HCT116 (cell line): ENCODE results near the gene TIE1. TPM values are rescaled to one million over a fixed set of nuclear protein-coding genes. Genes with fewer than 3 reads are reported as not detected.

Experiments used
- ATAC-seq: fragments of 200-7000 bp; cut with Tn5 transposase; 2 replicates; pipeline ENCODE4 v1.9.1; 2020; ENCODE audit warnings: mild to moderate bottlenecking, moderate library complexity
- BruUV-seq: library from RNA; stranded (reverse); fragments of 400-500 nt; replicated peaks from 2 replicates; lab custom pipeline; 2021; lab: Mats Ljungman, UMichigan
- CTCF ChIA-PET: fragments of 300-600 bp; sonication (Branson Sonifier 250); formaldehyde crosslinking; loops from one replicate; lab custom pipeline; 2021; ENCODE audit warnings: antibody characterized with exemption; lab: Charles Lee
- POLR2A ChIA-PET: fragments of 300-600, 350-600 bp; sonication (Branson Sonifier 250); formaldehyde crosslinking; loops from one replicate; lab custom pipeline; 2021; ENCODE audit warnings: antibody characterized with exemption; lab: Charles Lee
- RAD21 ChIA-PET, 2 experiments: fragments of 300-600 bp; sonication (Branson Sonifier 250); formaldehyde crosslinking; loops; one replicate each; lab custom pipeline; 2023; ENCODE audit warnings: low total read pairs in 2 of 2; ENCODE audit not compliant: uncharacterized antibody in 2 of 2, unreplicated experiment in 2 of 2, low non-redundant PET in 1 of 2; lab: Charles Lee
- DNase-seq: peaks from one replicate; pipeline ENCODE4 v3.0.0-alpha.2; 2010; ENCODE audit warnings: low read depth, low spot score
- H2AFZ ChIP-seq: fragments of 200-600 bp; shearing (Covaris generic), sonication (generic); 2 replicates; pipeline ENCODE4 v1.6.1; 2017; ENCODE audit warnings: low read depth, mixed run types, mixed read lengths, antibody characterized with exemption, low read length; ENCODE audit not compliant: poor library complexity, severe bottlenecking
- H3K27ac ChIP-seq: 2 replicates; pipeline ENCODE4 v1.5.1; 2012; ENCODE audit warnings: low read depth, low read length
- H3K27me3 ChIP-seq: fragments of 200-600 bp; sonication (generic); 2 replicates; pipeline ENCODE4 v1.6.1; 2016; ENCODE audit warnings: mixed run types, low read length, mixed read lengths; ENCODE audit not compliant: insufficient read depth
- H3K36me3 ChIP-seq, 2 experiments: fragments of 200-500 bp in 1 of 2; fragments of 200-600 bp in 1 of 2; sonication (Bioruptor generic) in 1 of 2; sonication (generic) in 1 of 2; 2 replicates each; pipeline versions ENCODE4 v1.5.1 to v1.6.1; 2014 to 2016; ENCODE audit warnings: low read length in 2 of 2, inconsistent platforms in 1 of 2, mixed read lengths in 1 of 2, mixed run types in 1 of 2; ENCODE audit not compliant: insufficient read depth in 2 of 2, control insufficient read depth in 1 of 2
- H3K4me1 ChIP-seq, 2 experiments: fragments of 200-600 bp in 1 of 2; sonication (generic) in 1 of 2; 2 replicates each; pipeline versions ENCODE4 v1.5.1 to v1.6.1; 2012 to 2017; ENCODE audit warnings: low read length in 2 of 2, inconsistent platforms in 1 of 2, mild to moderate bottlenecking in 1 of 2, mixed read lengths in 1 of 2, mixed run types in 1 of 2, moderate library complexity in 1 of 2; ENCODE audit not compliant: insufficient read depth in 2 of 2, control insufficient read depth in 1 of 2
- H3K4me2 ChIP-seq: fragments of 200-600 bp; sonication (generic); 2 replicates; pipeline ENCODE4 v1.6.1; 2017; ENCODE audit warnings: mixed run types, low read length, mixed read lengths
- H3K4me3 ChIP-seq, 2 experiments: fragments of 200-600 bp in 1 of 2; sonication (generic) in 1 of 2; replicated peaks in 1 of 2; 2 replicates each; pipeline ENCODE4 v1.5.1; 2011 to 2016; ENCODE audit warnings: low read length in 2 of 2, control low read depth in 1 of 2, low read depth in 1 of 2, mild to moderate bottlenecking in 1 of 2, mixed read lengths in 1 of 2, mixed run types in 1 of 2
- H3K79me2 ChIP-seq: fragments of 200-600 bp; sonication (generic); 2 replicates; pipeline ENCODE4 v1.6.1; 2017; ENCODE audit warnings: mild to moderate bottlenecking, mixed run types, low read length, moderate library complexity, mixed read lengths; ENCODE audit not compliant: insufficient read depth
- H3K9ac ChIP-seq: fragments of 200-600 bp; sonication (generic); 2 replicates; pipeline ENCODE4 v1.6.1; 2016; ENCODE audit warnings: low read length, mixed read lengths
- H3K9me2 ChIP-seq: fragments of 200-600 bp; sonication (generic), shearing (Covaris generic); 2 replicates; pipeline ENCODE4 v1.6.1; 2017; ENCODE audit warnings: mixed run types, mild to moderate bottlenecking, moderate library complexity; ENCODE audit not compliant: insufficient read depth
- H3K9me3 ChIP-seq, 2 experiments: fragments of 200-500 bp in 1 of 2; fragments of 200-600 bp in 1 of 2; sonication (Bioruptor generic) in 1 of 2; sonication (generic) in 1 of 2; 2 replicates each; pipeline ENCODE4 v1.6.1; 2014 to 2017; ENCODE audit warnings: low read length in 2 of 2, mixed read lengths in 2 of 2, inconsistent platforms in 1 of 2, low read depth in 1 of 2, mild to moderate bottlenecking in 1 of 2, mixed run types in 1 of 2, moderate library complexity in 1 of 2; ENCODE audit not compliant: control insufficient read depth in 1 of 2, insufficient read depth in 1 of 2
- H4K20me1 ChIP-seq: fragments of 200-600 bp; sonication (generic), shearing (Covaris generic); 2 replicates; pipeline ENCODE4 v1.6.1; 2017; ENCODE audit warnings: mixed run types, mild to moderate bottlenecking, moderate library complexity; ENCODE audit not compliant: insufficient read depth
- CBX3 ChIP-seq: IDR thresholded peaks from 2 replicates; pipeline ENCODE4 v1.6.1; 2012; ENCODE audit warnings: low read depth
- JUND ChIP-seq: IDR thresholded peaks from 2 replicates; pipeline ENCODE4 v1.6.1; 2012
- MAX ChIP-seq: IDR thresholded peaks from 2 replicates; pipeline ENCODE4 v1.6.1; 2012
- POLR2A ChIP-seq: IDR thresholded peaks from 2 replicates; pipeline ENCODE4 v1.7.0; 2011; ENCODE audit warnings: borderline replicate concordance; ENCODE audit not compliant: insufficient read depth, insufficient read length; ENCODE audit errors: extremely low read depth
- POLR2AphosphoS5 ChIP-seq: IDR thresholded peaks from 2 replicates; pipeline ENCODE4 v1.6.1; 2011; ENCODE audit warnings: mild to moderate bottlenecking, low read depth, low read length, moderate library complexity
- RAD21 ChIP-seq: IDR thresholded peaks from 2 replicates; pipeline ENCODE4 v1.6.1; 2012; ENCODE audit warnings: low read depth, mild to moderate bottlenecking
- SIN3A ChIP-seq: IDR thresholded peaks from 2 replicates; pipeline ENCODE4 v1.6.1; 2012; ENCODE audit warnings: low read depth
- SRF ChIP-seq: IDR thresholded peaks from 2 replicates; pipeline ENCODE4 v1.6.1; 2012; ENCODE audit warnings: low read depth
- TCF7L2 ChIP-seq: IDR thresholded peaks from 2 replicates; pipeline ENCODE4 v1.7.0; 2011; ENCODE audit warnings: borderline replicate concordance, inconsistent platforms; ENCODE audit not compliant: insufficient read depth, insufficient read length; ENCODE audit errors: extremely low read depth
- ZBTB33 ChIP-seq: IDR thresholded peaks from 2 replicates; pipeline ENCODE4 v1.6.1; 2011; ENCODE audit warnings: mild to moderate bottlenecking, low read length, moderate library complexity; ENCODE audit not compliant: insufficient replicate concordance; ENCODE audit errors: extremely low read depth
- ZFX ChIP-seq: fragments of 450-650 bp; IDR thresholded peaks from 2 replicates; pipeline ENCODE4 v1.6.1; 2017
- intact Hi-C: fragments of 100-400 bp; cut with micrococcal nuclease; formaldehyde crosslinking; loops from 2 replicates; pipeline ENCODE4 v1.10.0; 2022
- total RNA-seq: library from RNA; stranded (reverse); gene quantifications from one replicate; pipeline ENCODE4 v1.2.1, GENCODE V29; 2021; ENCODE audit not compliant: unreplicated experiment

The TIE1 gene
- total RNA-seq, 1 experiment from 2014 or later = not detected

GRCh38 chr1:43270421-43271095 is 30.2 kb upstream of the TIE1 start:
- Histone ChIP-seq H3K4me1 (peaks cover 15 to 32% of the 10 kb centered on the region in 2 experiments), H3K27me3 (no peaks in the 10 kb centered on the region), H3K9me3 (peaks cover 0 to 2% of the 10 kb centered on the region in 2 experiments; a peak in 1 of 4 replicates), H3K79me2 (no peaks in the 10 kb centered on the region), H3K36me3 (no peaks in the 10 kb centered on the region), H3K9me2 (no peaks in the 10 kb centered on the region), H2AFZ (no peak overlapping the region), H3K9ac (peak overlapping the region; percentile 52), H3K4me3 (peak overlapping the region; percentile 54 to 61), H4K20me1 (no peaks in the 10 kb centered on the region), H3K4me2 (peak overlapping the region; percentile 85), H3K27ac (peak overlapping the region; percentile 44)
- DNase-seq = peak; percentile 65
- ChIA-PET POLR2A (no interaction called here), CTCF (interaction anchor here (1.0 kb wide), 1 partner anchor 15 kb away, joined by 5 read pairs; the partner anchor contains the start of gene C1orf210), RAD21 (interaction anchor here in 1 of 2 experiments (0.5 kb wide), 1 partner anchor 141 kb away, joined by 3 read pairs; no protein-coding TSS in a partner anchor)
- intact Hi-C loops = no loop called here
- no TSS peak for BruUV-seq
- TF ChIP-seq JUND = no peak
- no peak for TF ChIP-seq SIN3A
- peak; percentile 61; the same call in 1 of the 2 replicates for TF ChIP-seq MAX
- peak; percentile 84 for TF ChIP-seq POLR2AphosphoS5
- no peak for TF ChIP-seq TCF7L2
- peak; percentile 94 for ATAC-seq

- Histone ChIP-seq H3K9me2 (no peaks in the 10 kb centered on the region), H3K36me3 (no peaks in the 10 kb centered on the region), H3K4me1 (peaks cover 15 to 32% of the 10 kb centered on the region in 2 experiments), H3K4me3 (peak overlapping the region; percentile 54 to 61), H4K20me1 (no peaks in the 10 kb centered on the region), H3K27ac (peak overlapping the region; percentile 44; the same call in 1 of the 2 replicates), H2AFZ (no peak overlapping the region), H3K79me2 (no peaks in the 10 kb centered on the region), H3K27me3 (no peaks in the 10 kb centered on the region), H3K9ac (no peak overlapping the region; the same call in 1 of the 2 replicates), H3K4me2 (peak overlapping the region; percentile 85), H3K9me3 (no peaks in the 10 kb centered on the region)
- TSS peak; percentile 78 for BruUV-seq
- ATAC-seq = peak; percentile 12
- POLR2A ChIA-PET = no interaction called here
- no peak for DNase-seq
- RAD21 ChIA-PET = no interaction called here
- CTCF ChIA-PET = interaction anchor here (1.0 kb wide), 1 partner anchor 14 kb away, joined by 5 read pairs; the partner anchor contains the start of gene C1orf210
- intact Hi-C loops = no loop called here
- no peak for TF ChIP-seq CBX3
- TF ChIP-seq RAD21 = no peak
- TF ChIP-seq POLR2A = no peak
- no peak for TF ChIP-seq ZFX
- no peak for TF ChIP-seq ZBTB33
- no peak for TF ChIP-seq SRF
These were observed 29.3 kb upstream of the TIE1 start for GRCh38 chr1:43271186-43272118.
